ENCODE results near the gene PRCP.

The PRCP gene

DNA sequence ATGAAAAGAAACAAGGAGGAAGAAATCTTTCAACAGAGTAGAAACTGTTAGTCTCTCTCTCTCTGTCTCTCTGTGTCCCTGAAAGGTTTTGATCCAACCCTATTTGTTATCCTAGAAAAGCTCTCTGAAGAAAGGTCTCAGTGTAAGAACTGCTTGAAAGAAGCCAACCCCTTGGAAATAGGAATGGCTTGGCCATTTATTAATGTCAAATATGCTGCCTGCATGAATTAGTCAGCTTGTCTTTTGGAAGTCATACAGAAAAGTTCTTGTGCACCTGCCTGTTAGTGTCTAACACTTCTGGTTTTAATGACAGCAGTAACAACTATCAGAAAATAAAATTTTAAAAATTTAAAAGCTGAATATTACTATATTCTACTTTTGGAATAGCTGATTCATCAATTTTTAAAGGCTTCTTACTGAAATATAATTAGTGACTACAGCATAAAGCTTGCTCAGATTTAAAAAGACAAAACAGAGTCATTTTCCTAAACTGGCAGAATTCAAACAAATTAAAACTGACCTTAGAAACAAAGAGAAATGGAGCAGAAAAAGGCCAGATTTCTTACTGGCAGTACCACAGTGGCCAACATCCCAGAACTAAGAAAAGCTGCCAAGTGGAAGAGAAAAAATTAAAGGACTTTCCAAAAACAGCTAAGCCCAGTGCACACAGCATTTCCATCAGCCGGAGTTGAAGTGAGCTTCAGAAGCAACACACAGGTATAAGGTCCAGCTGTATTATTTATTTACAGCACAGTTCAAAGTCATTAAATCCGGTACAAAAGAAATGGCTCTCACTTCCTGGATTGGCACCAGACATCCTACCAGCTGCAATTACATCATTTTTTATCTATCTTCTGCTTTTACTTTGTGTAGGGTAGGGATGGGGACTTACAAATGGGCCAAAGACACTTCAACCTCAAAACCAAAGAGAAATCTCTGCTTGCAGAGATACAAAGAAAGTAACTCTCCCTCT is 76.3 kb downstream of the PRCP start:
- no peak for DNase-seq

DNA sequence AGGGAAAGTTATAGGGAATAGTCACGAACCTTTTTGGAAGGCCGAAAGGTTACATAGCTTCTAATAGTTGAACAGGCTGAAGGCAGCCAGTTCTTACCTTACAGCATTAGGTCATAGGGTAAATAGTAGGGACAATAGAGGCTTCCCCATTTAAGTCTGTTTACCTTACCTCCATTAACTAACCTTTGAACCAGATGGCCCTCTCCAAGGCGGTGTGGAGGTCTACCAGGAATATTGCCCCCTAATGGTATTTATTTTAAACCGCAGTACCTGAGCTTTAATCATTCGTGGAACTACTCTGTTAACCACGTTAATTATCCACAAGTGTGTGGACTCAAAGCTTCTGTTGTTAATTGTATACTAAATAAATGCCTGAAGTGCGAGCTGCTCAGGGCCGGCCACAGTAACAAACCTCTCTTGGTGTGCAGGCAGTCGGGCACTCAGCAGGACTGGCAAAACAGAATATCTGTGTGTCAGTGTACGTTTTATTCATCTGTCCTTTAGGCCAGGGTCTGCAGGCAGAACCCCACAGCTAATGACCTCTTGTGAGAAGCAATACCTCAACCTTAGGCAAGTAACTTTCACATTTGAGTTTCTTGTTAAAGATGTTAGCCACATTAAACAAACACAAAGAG is 81.7 kb downstream of the PRCP start:
- no peak for DNase-seq

DNA sequence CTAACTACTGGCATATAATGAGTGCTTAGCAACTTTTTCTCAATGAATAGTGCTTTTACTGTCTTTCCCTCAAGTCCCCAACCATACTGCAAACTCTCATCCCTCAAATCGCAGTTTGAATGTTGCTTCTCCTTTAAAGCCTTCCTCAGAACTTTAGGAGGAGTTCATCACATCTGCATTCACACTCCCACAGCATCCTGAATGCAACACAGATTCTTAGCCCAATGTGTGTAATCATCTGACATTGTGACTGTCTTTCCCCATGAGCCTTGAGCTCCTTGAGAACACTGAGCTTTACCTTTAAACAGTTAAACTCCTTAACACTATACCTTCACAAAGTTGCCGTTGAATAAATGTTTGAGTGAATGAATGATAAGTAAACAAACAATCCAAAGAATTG is 84.8 kb downstream of the PRCP start:
- no peak for DNase-seq

DNA sequence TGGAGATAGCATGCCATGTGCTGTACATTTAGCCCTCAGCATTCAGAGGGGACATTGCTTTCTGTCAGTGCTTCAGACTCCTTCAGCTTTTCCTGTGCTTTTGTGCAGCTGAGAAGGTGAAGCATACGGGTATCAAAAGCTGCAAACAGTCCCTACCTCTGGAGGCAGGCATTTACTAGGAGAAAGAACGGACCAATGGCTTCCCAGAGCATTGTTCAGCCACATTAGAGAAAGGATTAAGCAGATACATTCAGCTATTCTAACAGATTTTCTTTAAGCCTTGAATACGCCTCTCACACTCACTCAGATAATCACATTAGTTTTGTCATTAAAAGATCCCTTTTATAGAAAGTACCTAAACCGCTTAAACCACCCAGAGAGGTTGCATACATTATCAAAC is 85.9 kb downstream of the PRCP start:
- DNase-seq = no peak

DNA sequence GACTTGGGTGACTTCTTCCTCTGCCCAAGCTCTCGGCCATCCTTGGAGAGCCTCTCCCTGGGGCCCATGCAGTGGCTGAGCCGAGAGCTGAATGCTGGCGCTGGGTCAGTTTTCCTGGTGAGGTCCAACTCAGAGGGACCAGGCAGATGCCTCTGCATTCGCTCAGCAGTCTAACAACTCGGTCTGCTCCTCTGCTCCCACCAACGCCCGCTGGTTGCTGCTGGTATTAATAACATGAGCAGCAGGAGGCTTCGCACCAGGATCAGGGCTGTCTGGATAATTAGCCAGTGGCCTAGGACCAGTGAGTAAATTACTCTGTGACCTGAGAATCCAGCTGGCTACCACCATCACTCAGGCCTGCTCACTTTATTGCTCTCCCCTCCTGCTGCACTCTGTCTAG is 88.9 kb downstream of the PRCP start:
- DNase-seq = no peak

DNA sequence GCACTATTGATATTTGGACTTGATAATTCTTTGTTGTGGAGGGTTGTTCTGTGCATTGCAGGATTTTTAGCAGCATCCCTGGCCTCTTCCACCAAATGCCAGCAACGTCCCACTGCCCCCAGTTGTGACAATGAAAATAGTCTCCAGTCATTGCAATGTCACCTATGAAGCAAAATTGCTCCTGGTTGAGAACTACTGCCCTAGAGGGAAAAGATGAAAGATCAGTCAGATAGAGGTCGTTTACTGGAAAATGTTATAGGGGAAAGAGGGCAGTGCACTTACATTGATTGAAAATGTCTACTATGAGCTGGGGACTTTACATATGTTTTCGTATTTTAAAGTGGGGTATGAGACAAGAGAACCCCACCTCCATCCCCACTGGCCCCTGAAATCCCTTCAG is 89.5 kb downstream of the PRCP start:
- no peak for DNase-seq

DNA sequence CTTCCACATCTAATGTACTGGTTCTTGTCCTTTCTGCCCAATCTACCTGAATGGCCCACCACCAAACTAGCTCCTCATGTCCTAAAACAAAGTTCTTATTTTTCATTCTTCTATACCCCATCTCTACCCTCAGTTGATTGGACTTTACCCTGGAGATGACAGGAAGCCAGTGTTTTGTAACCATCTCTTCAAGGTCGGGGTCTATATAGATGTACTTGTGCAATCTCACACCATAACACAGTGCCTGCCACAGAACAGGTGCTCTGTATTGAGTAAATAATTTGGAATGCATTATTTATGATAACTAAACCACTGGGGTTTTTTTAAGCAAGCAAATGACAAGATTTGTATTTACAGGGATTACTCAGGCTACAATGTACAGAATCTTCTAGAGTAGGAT is 89.9 kb downstream of the PRCP start:
- DNase-seq = no peak

DNA sequence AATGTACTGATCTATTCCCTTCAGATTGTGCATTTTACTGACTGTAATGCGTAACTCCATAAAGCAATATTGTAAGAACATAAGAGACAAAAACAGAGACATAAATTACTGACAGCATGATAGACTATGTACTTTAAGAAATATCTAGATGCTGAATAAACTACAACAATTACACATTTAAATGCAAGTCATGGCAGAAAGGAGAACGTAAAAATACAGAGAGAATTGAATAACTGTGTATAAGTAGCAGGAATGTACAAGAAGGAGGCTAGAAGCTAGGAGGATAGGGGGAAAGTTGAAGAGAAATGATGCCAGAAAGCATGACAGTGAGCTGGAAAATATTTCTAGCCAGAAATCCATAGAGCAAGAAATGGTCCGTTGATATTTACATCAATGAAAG is 92.6 kb downstream of the PRCP start:
- no peak for DNase-seq

DNA sequence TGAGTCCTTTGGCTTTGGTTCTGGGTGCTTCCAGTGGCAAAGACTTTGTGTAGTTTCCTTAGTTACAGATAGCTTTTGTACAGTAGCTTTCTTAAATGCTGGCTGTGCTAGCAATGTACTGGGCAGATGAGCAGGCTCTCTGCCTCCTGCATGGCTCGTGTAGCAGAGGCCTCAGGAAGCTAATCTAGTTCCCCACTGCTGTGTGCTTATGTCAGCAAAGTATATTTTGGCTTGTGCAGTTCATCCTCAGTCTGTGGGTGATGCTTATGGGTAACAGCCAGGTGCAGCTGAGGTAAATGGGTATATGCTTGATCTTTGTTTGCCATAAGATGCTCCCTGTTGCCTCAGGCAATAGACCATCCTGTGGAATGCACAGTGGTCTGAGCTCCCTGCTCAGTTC is 97.5 kb downstream of the PRCP start:
- DNase-seq = no peak

DNA sequence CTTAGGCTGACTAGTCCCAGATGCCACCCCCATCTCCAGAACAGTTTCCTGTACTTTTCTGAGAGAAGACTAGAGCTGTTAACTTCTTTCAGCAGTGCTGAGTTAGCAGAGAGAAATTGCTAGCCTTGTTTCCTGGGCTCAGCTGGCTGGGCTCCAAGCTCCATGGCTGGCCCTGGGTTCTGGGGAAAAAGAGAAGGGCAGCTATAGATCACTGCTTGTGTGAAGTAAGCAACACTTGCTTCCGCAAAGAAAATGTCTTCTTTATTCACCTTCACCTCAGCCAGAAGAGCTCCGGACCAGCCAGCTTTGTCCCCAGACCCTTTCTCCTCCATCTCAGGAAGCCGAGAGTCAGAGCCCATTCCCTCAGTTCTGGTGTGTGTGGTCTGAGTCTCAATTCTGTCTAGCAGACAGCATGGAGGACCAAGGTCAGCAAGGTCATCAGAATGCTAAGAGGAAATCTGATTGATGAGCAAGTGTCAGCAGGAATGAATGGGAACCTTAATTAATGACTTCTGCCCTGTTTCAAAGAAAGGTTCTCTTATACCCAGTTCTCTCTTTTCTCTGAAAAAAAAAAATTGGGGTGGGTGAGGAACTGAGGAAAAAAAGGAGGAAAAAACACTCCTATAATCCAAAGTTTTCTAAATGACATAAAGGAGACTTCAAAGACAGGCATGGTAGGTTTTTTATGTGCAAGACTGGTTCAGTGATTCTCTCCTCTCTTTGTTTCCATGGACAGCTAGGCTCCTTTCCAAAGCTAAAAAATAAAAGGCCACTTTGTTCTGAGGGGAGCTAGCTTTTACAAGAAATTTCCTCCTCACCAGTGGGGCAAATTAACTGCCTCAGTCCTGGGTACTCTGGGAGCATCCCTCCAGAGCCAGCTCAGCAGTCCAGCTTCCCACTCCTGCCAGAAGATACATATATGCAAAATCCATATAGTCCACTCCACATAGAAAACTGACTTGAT is 103.0 kb downstream of the PRCP start:
- no peak for DNase-seq

DNA sequence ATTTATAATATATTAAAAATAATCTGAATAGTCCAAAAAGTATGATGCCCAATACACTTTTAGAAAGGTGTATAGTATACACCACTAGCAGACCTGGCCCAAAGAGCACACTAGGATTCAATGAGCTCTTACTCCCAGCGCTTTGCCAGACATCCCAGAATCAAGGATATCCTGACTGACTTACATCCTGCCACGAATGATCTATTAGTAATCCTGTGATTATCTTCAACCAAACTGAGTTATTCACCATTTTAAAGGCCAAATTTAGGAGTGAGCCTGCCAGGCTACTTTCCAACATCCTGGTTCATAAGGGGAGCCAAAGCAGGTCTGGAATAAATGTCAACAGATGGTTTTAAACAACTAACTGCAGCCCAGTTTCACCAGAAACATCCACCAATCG is 105.7 kb downstream of the PRCP start:
- no peak for DNase-seq

DNA sequence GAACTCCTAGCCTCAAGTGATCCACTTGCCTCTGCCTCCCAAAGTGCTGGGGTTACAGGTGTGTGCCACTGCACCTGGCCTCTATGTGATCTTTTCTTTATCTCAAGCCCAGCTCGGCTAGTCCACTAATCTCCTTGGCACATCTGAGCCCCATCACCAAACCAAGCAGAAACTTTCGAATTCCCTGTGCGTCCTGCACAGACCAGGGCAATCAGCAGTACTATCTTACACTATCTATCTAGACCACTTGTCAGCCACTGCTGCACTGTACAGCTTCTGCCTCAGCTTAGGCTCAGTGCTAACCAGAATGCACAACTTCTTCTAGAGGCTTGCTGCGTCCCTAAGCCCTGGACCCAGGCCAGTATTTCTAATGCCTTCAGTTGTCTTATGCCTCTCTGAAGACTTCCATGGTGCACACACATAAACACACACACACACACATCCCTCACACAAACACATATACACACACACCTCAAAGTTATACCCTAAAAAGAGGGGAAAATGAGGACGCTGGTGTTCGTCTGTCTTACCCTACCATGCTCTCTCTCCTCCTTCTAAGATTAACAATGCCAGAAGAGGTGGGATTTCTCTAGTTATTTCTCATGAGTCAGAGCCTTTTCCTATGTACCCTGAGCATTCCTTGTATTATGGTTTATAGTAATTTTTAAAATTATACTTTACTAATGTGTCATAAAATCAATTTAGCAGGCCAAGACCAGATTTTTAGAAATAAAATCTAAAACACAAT is 107.2 kb downstream of the PRCP start:
- no peak for DNase-seq

DNA sequence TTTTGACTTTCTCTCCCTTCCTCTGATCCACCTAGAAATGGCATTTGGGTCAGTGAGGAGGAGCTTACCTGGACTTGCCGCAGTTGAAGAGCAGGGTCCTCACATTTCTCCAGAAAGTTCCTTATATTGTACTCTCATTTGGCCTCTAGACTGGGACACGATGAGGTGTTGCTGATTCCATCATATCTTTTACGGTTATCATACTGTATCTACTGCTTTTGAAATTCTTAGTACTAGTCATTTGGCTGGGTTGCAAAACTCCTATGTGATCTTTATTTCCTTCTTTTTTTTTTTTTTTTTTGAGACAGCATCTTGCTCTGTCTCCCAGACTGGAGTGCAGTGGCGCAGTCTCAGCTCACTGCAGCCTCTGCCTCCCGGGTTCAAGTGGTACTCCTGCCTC is 107.9 kb downstream of the PRCP start:
- DNase-seq = no peak

DNA sequence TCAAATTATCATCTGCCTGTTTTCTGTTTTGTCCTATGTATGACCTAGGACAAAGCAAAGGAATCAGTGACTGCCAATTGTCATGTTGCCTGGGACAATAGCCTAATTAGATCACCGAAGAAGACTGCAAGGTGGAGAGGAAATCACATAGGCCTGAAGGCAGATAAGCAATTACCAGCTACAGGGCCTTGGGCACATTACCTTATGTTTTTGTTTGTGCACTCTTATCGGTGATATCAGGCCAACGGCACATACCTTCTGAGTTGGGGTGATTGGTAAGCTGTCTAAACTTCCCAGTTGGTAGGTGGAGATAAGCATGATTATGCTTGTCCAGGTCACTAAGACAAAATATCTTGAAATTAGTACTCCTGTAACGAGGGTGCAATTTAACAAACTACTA is 108.5 kb downstream of the PRCP start:
- DNase-seq = no peak

DNA sequence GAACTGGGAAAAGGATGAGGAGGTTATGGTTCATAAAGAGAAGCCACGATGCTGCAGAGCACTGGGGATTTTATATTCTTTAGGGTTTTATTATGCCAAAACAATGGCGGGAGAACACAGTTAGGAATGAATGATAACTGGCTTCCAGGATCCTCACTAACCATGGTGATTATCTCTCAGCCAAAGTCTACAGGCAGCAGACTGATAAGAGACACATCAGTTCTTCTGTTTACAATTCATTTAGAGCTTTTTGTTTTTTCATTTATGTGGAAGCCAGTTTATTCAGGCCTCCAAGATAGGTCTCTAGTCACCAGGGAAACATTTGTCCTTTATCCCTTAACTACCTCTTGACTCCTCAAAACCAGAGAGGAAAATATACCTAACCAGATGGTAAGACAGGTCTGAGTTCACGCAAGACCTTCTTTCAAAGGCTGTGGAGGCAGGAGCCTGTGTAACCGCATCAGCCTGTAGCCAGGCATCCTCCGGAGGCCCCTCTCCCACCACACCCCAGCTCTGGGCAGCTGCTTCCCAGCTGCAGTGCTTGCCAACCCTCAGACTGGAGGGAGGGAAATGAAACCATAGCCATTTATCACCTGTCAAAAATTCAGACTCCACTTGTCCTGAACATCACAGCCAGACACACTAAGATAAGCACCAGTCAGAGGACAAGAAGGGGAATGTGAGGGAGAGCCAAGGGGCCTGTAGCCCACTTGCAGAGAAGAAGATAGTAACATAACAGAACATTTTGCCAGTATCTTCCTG is 109.3 kb downstream of the PRCP start:
- DNase-seq = no peak

DNA sequence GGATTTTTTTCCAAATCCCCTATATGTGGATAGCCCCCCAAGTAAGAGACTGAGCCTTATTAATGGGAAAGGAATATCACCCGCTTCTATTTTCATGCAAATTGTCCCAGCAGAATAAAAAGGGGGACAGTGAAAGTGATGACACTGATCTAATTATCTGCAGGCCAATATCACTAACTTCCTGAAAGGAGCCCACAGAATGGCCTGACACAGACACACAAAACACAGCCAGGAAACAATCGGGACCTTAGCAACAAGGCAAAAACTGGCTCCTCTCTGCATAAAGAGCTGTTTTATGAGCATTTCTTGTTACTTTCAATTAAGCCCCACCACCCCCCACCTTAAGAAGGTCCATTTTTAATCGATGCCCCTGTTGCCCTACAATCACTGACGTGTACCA is 112.2 kb downstream of the PRCP start:
- DNase-seq = no peak

DNA sequence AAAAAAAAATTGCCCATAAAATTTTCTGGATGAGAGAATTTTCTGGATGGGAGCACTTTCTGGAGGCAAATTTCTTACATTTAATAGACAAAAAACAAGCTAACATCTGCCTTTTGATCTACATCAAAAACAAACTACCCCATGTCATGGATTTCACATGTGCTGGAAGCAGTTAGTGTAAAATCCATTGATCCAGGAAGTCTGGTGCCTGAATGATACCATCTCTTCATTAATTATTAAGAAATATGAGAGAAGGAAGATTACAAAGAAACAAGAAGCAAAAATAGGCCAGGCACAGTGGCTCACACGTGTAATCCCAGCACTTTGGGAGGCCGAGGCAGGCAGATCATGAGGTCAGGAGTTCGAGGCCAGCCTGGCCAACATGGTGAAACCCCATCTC is 113.4 kb downstream of the PRCP start:
- DNase-seq = no peak

DNA sequence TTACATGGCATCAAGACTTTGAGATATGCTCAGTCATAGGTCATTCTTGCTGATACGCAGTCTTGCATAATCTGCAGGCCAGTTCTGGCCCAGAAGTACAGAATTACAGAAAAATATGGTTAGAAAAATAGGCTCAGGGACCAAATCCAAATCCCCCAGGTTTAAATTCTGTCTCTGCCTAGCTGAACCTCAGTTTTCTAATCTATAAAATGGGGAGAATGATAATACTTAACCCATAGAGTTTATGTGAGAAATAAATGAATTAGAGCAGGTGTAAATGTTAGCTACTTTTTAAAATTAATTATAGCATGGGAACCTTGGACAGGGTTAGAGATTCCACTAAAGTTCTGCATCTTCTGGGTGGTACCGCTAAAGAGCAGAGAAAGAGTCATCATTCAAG is 114.2 kb downstream of the PRCP start:
- no peak for DNase-seq

DNA sequence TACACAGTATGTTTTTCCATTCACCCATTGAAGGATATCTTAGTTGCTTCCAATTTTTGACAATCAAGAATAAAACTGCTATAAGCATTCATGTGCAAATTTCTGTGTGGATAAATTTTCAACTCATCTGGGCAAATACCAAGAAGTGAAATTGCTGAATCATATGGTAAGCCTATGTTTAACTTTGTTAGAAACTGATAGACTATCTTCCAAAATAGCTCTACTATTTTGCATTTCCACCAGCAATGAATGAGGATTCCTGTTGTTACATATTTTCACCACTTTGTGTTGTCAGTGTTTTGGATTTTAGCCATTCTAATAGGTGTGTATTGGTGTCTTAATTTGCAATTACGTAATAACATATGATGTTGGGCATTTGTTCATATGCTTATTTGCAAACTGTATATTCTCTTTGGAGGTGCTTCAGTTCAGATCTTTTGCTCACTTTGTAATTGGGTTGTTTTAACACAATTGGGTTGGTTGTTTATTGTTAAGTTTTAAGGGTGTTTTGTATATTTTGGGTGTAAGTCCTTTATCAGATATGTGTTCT is 117.3 kb downstream of the PRCP start:
- no peak for DNase-seq

DNA sequence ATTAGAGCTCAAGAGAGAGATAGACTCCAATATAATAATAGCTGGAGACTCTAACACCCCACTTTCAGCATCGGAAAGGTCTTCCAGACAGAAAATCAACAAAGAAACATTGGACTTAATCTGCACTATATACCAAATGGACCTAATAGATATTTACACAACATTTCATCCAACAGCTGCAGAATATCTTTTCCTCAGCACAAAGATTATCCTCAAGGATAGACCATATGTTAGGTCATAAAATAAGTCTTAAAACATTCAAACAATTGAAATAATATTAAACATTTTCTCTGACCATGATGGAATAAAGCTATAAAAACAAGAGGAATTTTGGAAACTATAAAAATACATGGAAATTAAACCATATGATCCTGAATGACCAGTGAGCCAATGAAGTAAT is 121.5 kb downstream of the PRCP start:
- DNase-seq = no peak

DNA sequence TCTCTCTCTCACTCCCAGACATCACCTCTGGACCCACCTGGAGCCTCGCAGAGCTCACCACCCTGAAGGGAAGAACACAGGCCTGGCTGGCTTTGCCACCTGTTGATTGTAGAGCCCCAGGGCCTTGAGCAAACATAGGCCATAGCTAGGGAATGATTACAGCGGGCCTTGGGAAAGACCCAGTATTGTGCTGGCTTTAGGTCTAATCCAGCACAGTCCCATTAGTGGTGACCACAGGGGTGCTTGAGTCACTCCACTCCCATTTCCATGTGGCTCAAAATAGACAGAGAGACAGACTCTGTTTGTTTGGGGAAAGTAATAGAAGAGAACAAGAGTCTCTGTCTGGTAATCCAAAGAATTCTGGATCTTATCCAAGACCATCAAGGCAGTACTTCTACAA is 123.9 kb downstream of the PRCP start:
- DNase-seq = no peak

All from fibroblast of skin of right quadriceps (primary cell).